ENCODE results near the gene OXT.
"Not testable (repeated sequence)": the region's sequence is repeated elsewhere in the genome, so short reads cannot be mapped to it uniquely, and the experiment has no call there.

The OXT gene

DNA sequence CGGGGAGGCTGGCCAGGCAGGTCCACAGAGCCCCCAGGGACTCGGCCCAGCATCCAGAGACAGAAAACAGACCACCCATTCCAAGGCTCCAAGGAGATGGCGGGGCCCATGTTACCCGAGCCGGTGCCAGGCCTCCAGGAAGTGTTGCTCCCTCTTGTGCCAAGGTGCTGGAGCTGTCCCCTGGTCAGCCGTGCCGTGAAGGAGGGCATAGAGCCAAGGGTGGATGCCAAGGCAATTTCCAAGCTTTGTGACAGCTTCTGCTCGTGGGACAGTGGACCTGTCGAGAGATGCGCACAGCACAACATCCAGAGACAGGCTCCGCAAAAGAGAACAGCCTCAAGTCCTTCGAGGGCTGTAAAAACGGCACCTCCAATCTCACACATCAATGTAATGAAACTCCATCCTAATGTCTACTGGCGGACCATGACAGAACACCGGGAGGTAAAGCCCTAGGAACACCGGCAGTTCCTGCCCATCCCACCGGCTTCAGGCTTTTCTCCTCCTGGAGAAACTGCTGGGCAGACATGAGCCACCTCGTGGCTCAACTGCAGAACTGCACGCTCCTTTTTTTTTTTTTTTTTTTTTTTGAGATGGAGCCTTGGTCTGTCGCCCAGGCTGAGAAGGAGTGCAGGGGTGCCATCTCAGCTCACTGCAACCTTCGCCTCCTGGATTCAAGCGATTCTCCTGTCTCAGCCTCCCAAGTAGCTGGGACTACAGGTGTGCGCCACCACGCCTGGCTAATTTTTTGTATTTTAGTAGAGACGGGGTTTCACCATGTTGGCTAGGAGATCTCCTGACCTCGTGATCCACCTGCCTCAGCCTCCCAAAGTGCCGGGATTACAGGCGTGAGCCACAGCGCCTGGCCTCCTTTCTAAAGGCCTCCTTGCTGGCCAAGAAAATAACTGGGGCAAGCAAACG is 44.0 kb downstream of the OXT start:
- peak; percentile 64 for DNase-seq

DNA sequence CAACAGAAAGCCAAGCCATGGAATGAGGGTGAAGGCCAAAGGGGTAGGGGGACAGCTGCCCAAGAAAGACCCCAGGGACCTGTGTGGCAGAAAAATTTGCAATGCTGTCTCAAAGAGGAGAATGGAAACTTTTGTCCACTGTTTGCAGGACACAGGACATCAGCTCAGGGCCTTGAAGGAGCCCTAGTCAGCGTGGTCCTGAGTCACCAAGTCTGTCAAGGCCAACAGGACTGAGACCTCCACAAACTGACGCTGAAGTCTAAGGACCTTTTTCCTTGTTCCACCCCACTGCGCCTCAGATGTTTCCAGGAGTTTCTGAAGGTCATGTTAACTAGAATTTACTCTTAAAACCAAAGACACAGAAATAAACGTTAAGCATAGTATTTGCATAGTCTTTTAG is 44.9 kb downstream of the OXT start:
- no peak for DNase-seq

DNA sequence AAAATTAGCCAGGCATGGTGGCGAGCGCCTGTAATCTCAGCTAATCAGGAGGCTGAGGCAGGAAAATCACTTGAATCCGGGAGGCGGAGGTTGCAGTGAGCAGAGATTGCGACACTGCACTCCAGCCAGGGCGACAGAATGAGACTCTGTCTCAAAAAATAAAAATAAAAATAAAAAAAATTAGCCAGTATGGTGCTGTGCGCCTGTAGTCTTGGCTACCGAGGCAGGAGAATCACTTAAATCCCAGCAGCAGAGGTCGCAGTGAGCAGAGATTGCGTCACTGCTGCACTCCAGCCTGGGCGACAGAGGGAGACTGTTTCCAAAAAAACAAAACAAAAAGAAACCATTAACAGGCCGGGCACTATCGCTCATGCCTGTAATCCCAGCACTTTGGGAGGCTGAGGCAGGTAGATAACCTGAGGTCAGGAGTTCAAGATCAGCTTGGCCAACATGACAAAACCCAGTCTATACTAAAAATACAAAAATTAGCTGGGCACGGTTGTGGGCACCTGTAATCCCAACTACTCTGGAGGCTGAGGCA is 46.5 kb downstream of the OXT start:
- not testable (repeated sequence) for DNase-seq

DNA sequence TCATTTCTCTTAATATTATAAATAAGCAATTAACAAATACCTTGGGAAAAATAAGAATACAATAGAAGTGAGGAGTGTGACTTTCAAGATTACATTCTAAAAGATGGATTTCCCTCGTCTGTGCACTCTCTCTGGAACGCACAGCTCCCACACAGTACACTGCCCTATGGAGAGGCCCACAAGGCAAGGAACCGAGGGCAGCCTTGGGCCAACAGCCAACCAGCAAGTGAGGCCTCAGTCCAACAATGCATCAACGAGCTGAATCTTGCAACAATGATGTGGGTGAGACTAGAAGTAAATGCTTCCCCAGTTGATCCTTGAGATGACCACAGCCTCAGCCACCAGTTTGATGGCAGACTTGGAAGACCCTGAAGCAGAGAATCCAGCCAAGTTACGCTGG is 47.6 kb downstream of the OXT start:
- no peak for DNase-seq

DNA sequence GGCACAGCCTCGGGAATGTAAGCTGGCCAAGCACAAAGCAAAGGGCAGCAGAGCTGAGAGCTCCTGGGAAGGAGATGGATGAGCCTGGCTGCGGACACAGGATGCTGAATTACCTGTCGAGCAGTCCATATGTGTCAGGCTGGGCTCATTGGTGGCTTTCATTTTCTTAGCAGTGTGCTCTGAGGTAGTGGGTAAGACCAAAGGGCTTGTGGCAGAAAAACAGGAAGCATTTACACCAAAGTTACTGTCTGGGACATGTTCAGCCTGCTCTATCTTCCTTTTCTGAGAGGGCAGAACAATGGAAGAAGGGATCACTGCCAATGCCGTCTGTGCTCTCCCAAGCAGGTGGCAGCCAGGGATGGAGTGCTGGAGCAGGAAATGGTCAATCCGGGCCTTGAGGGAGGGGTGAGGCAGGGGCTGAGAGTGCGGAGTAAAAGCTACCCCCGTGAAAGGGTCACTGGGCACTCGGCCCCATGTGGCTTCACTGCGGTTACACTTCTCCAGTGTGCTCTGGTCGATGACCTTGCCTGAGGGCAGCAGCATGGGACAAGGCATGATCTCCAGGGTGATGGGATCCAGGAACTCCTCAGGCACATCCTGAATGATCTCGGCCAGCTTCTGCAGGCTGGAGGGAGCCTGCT is 50.0 kb downstream of the OXT start:
- DNase-seq, result no peak

Data from NCI-H2081 (cell line).